Nephron (organoid): Measurements from ENCODE around the gene EPS8.
A peak's percentile ranks its signal among the peaks of the same experiment; 100 is the strongest.

Experiments used
- H3K27ac Mint-ChIP-seq, 3 experiments: 2 replicates each; pipeline ENCODE4 v1.8.0; 2020; ENCODE audit warnings: mixed read lengths in 3 of 3, mild to moderate bottlenecking in 2 of 3, moderate library complexity in 1 of 3
- H3K27me3 Mint-ChIP-seq: 2 replicates; pipeline ENCODE4 v1.8.0; 2021; ENCODE audit warnings: low read depth, mild to moderate bottlenecking, moderate library complexity, mixed read lengths
- H3K36me3 Mint-ChIP-seq: 2 replicates; pipeline ENCODE4 v1.8.0; 2020; ENCODE audit warnings: low read depth, mixed read lengths
- H3K4me1 Mint-ChIP-seq: 2 replicates; pipeline ENCODE4 v1.8.0; 2020; ENCODE audit warnings: mixed read lengths
- H3K4me3 Mint-ChIP-seq, 3 experiments: 2 replicates each; pipeline ENCODE4 v1.8.0; 2020; ENCODE audit warnings: mild to moderate bottlenecking in 3 of 3, mixed read lengths in 3 of 3, moderate library complexity in 2 of 3
- H3K9me3 Mint-ChIP-seq: 2 replicates; pipeline ENCODE4 v1.8.0; 2020; ENCODE audit warnings: mixed read lengths
- TF ChIP-seq, protein P1 (sequence below), 3 experiments: fragments of 200-600 bp; sonication (generic); IDR thresholded peaks; one replicate each; pipeline ENCODE4 v1.5.0; 2021; ENCODE audit warnings: antibody characterized with exemption in 3 of 3; ENCODE audit not compliant: unreplicated experiment in 3 of 3

Gene EPS8

DNA sequence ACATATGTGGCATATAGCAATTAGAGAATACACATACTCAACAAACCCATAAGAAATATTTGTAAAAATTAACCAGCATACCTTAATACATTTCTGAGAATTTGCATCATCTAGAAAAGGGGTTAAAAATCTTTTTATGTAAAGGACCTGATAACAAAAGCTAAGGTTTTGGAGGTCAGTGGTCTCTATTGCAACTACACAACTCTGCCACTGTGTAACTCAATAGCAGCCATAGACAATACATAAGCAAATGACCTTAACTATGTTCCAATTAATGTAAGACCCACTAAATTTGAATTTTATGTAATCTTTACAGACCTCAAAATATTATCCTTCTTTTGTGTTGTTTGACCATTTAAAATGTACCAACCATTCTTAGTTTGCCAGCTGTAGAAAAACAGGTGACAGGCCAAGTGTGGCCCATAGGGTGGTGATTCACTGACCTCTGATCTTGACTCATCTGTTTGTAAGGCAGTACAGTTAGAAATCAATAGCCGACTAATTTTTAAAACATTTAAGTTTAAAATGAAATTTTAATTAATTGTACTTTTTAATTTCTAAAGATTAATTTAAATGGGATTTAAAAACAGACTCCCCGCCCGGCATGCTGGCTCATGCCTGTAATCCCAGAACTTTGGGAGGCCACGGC is 7.4 kb upstream of the EPS8 start:
- Mint-ChIP-seq H3K27me3 (peaks cover 4% of the 10 kb centered on the region), H3K4me3 (no peak overlapping the region), H3K9me3 (no peaks in the 10 kb centered on the region), H3K36me3 (no peaks in the 10 kb centered on the region), H3K27ac (no peak overlapping the region), H3K4me1 (peaks cover 4% of the 10 kb centered on the region)
- TF ChIP-seq, protein P1, sequence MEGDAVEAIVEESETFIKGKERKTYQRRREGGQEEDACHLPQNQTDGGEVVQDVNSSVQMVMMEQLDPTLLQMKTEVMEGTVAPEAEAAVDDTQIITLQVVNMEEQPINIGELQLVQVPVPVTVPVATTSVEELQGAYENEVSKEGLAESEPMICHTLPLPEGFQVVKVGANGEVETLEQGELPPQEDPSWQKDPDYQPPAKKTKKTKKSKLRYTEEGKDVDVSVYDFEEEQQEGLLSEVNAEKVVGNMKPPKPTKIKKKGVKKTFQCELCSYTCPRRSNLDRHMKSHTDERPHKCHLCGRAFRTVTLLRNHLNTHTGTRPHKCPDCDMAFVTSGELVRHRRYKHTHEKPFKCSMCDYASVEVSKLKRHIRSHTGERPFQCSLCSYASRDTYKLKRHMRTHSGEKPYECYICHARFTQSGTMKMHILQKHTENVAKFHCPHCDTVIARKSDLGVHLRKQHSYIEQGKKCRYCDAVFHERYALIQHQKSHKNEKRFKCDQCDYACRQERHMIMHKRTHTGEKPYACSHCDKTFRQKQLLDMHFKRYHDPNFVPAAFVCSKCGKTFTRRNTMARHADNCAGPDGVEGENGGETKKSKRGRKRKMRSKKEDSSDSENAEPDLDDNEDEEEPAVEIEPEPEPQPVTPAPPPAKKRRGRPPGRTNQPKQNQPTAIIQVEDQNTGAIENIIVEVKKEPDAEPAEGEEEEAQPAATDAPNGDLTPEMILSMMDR (IDR thresholded peaks at IDR 0.05; ENCODE audit: unreplicated experiment in 3 of 3): no peak

GRCh38 chr12:15794836-15795235 is 5.6 kb upstream of the EPS8 start:
- Mint-ChIP-seq H3K36me3 (no peaks in the 10 kb centered on the region), H3K4me1 (peaks cover 9% of the 10 kb centered on the region), H3K27me3 (peaks cover 4% of the 10 kb centered on the region), H3K9me3 (no peaks in the 10 kb centered on the region), H3K4me3 (no peak overlapping the region), H3K27ac (no peak overlapping the region)
- TF ChIP-seq, protein P1 (IDR thresholded peaks at IDR 0.05; ENCODE audit: unreplicated experiment in 3 of 3): no peak

GRCh38 chr12:15794196-15794595 is 5.0 kb upstream of the EPS8 start:
- Mint-ChIP-seq H3K4me1 (peaks cover 10% of the 10 kb centered on the region), H3K36me3 (no peaks in the 10 kb centered on the region), H3K27ac (no peak overlapping the region), H3K4me3 (no peak overlapping the region), H3K9me3 (no peaks in the 10 kb centered on the region), H3K27me3 (peaks cover 4% of the 10 kb centered on the region)
- TF ChIP-seq, protein P1 (IDR thresholded peaks at IDR 0.05; ENCODE audit: unreplicated experiment in 3 of 3): no peak

GRCh38 chr12:15788233-15789219 is 662 bp downstream of the EPS8 start:
- Mint-ChIP-seq H3K27me3 (peaks cover 14% of the 10 kb centered on the region), H3K27ac (peak overlapping the region; percentile 89), H3K36me3 (peaks cover 10% of the 10 kb centered on the region), H3K9me3 (no peaks in the 10 kb centered on the region), H3K4me1 (peaks cover 26% of the 10 kb centered on the region), H3K4me3 (peak overlapping the region; percentile 87 to 93 (median 93))
- TF ChIP-seq, protein P1 (IDR thresholded peaks at IDR 0.05; ENCODE audit: unreplicated experiment in 3 of 3): no peak

DNA sequence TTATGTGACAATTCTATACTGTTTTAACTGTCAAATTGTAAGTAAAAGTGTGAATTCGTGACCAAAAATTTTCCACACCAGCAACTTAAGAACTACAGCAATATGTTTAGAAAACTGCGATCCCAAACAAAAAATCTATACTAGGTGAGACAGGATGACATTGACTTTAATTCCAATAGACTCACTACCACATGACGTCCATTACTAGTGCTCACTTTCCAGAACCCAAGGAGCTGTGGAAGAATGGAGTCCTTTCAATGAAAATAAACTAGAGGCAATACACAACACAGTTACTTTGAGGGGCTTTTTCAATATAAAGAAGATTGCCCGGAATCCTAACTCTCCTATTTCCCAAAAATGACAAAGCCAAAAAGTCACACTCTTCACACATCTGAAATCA is 1.4 kb downstream of the EPS8 start:
- peak overlapping the region; percentile 87 to 93 (median 93) for H3K4me3 Mint-ChIP-seq
- peak overlapping the region; percentile 78 to 89 (median 89) for H3K27ac Mint-ChIP-seq
- H3K9me3 Mint-ChIP-seq: no peaks in the 10 kb centered on the region
- peaks cover 33% of the 10 kb centered on the region for H3K4me1 Mint-ChIP-seq
- peaks cover 14% of the 10 kb centered on the region for H3K27me3 Mint-ChIP-seq
- peaks cover 10% of the 10 kb centered on the region for H3K36me3 Mint-ChIP-seq
- TF ChIP-seq, protein P1 (IDR thresholded peaks at IDR 0.05; ENCODE audit: unreplicated experiment in 3 of 3): no peak
